ENCODE data around the gene AUTS2.

The AUTS2 gene

GRCh38 chr7:70143075-70144044 is 545.1 kb downstream of the AUTS2 start (continued):
- no peak for TF ChIP-seq ZNF645 (tag by site-specific recombination; IDR thresholded peaks at IDR 0.05)
- TF ChIP-seq SP7 (tag by site-specific recombination; IDR thresholded peaks at IDR 0.05), result peak; percentile 98
- no peak for TF ChIP-seq ZNF426 (tag by site-specific recombination; IDR thresholded peaks at IDR 0.05)
- peak; percentile 57 for TF ChIP-seq GLI2 (tag by site-specific recombination; IDR thresholded peaks at IDR 0.05; ENCODE audit: borderline replicate concordance, low read depth)
- no peak for TF ChIP-seq ZNF707 (tag by site-specific recombination; IDR thresholded peaks at IDR 0.05)
- no peak for TF ChIP-seq ZNF146 (tag by site-specific recombination; IDR thresholded peaks at IDR 0.05)
- TF ChIP-seq ZNF449 (tag by site-specific recombination; IDR thresholded peaks at IDR 0.05), result peak; percentile 7; the same call in 1 of the 2 replicates
- TF ChIP-seq PATZ1 (tag by site-specific recombination; IDR thresholded peaks at IDR 0.05), result no peak
- TF ChIP-seq TRIM28 (IDR thresholded peaks at IDR 0.05; ENCODE audit: borderline replicate concordance, low read length), result no peak; the same call in 1 of the 2 replicates
- TF ChIP-seq OVOL3 (tag by site-specific recombination; IDR thresholded peaks at IDR 0.05), result no peak; the same call in 1 of the 2 replicates
- TF ChIP-seq EGR2 (tag by site-specific recombination; IDR thresholded peaks at IDR 0.05; ENCODE audit: low read depth), result no peak
- no peak for TF ChIP-seq RBAK (tag by site-specific recombination; IDR thresholded peaks at IDR 0.05)
- TF ChIP-seq ZNF664 (tag by site-specific recombination; IDR thresholded peaks at IDR 0.05), result peak; percentile 5; the same call in 1 of the 2 replicates
- TF ChIP-seq HOXA7 (CRISPR knock-in tag; IDR thresholded peaks at IDR 0.05; ENCODE audit: borderline replicate concordance), result no peak
- TF ChIP-seq ZNF626 (tag by site-specific recombination; IDR thresholded peaks at IDR 0.05), result no peak
- TF ChIP-seq, protein P1, sequence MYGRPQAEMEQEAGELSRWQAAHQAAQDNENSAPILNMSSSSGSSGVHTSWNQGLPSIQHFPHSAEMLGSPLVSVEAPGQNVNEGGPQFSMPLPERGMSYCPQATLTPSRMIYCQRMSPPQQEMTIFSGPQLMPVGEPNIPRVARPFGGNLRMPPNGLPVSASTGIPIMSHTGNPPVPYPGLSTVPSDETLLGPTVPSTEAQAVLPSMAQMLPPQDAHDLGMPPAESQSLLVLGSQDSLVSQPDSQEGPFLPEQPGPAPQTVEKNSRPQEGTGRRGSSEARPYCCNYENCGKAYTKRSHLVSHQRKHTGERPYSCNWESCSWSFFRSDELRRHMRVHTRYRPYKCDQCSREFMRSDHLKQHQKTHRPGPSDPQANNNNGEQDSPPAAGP (tag by site-specific recombination; IDR thresholded peaks at IDR 0.05), result no peak
- no peak for TF ChIP-seq ZFP69B (tag by site-specific recombination; IDR thresholded peaks at IDR 0.05)
- TF ChIP-seq ZNF169 (tag by site-specific recombination; IDR thresholded peaks at IDR 0.05), result no peak
- TF ChIP-seq ZNF600 (tag by site-specific recombination; IDR thresholded peaks at IDR 0.05), result peak; percentile 64
- no peak for TF ChIP-seq ZNF423 (tag by site-specific recombination; IDR thresholded peaks at IDR 0.05)
- no peak for TF ChIP-seq ZBTB6 (tag by site-specific recombination; IDR thresholded peaks at IDR 0.05)
- no peak for TF ChIP-seq BCL11B (tag by site-specific recombination; IDR thresholded peaks at IDR 0.05; ENCODE audit: low read depth)
- TF ChIP-seq, protein P2, sequence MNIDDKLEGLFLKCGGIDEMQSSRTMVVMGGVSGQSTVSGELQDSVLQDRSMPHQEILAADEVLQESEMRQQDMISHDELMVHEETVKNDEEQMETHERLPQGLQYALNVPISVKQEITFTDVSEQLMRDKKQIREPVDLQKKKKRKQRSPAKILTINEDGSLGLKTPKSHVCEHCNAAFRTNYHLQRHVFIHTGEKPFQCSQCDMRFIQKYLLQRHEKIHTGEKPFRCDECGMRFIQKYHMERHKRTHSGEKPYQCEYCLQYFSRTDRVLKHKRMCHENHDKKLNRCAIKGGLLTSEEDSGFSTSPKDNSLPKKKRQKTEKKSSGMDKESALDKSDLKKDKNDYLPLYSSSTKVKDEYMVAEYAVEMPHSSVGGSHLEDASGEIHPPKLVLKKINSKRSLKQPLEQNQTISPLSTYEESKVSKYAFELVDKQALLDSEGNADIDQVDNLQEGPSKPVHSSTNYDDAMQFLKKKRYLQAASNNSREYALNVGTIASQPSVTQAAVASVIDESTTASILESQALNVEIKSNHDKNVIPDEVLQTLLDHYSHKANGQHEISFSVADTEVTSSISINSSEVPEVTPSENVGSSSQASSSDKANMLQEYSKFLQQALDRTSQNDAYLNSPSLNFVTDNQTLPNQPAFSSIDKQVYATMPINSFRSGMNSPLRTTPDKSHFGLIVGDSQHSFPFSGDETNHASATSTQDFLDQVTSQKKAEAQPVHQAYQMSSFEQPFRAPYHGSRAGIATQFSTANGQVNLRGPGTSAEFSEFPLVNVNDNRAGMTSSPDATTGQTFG (tag by site-specific recombination; IDR thresholded peaks at IDR 0.05; ENCODE audit: borderline replicate concordance), result no peak
- no peak for TF ChIP-seq ZNF792 (tag by site-specific recombination; IDR thresholded peaks at IDR 0.05)
- TF ChIP-seq WT1 (tag by site-specific recombination; IDR thresholded peaks at IDR 0.05), result peak; percentile 88
- TF ChIP-seq ZNF311 (tag by site-specific recombination; IDR thresholded peaks at IDR 0.05; ENCODE audit: borderline replicate concordance), result no peak
- no peak for TF ChIP-seq ZFP37 (tag by site-specific recombination; IDR thresholded peaks at IDR 0.05)
- peak; percentile 57; the same call in 1 of the 2 replicates for TF ChIP-seq ZNF629 (tag by site-specific recombination; IDR thresholded peaks at IDR 0.05)
- no peak for TF ChIP-seq YY1 (tag by site-specific recombination; IDR thresholded peaks at IDR 0.05)
- TF ChIP-seq ZSCAN16 (tag by site-specific recombination; IDR thresholded peaks at IDR 0.05), result no peak
- TF ChIP-seq ZNF302 (tag by site-specific recombination; IDR thresholded peaks at IDR 0.05; ENCODE audit: low read depth), result no peak
